Activated CD8-positive, alpha-beta memory T cell treated with anti-CD3 and anti-CD28 coated beads for 24 hours (primary cell): Measurements from ENCODE around the gene RNGTT.

Experiments
- DNase-seq: peaks from one replicate; pipeline ENCODE4 v3.0.0-alpha.2; 2020

RNGTT gene

GRCh38 chr6:88708197-88708744 is 255.1 kb downstream of the RNGTT start:
- no peak for DNase-seq

GRCh38 chr6:88705601-88706000 is 257.8 kb downstream of the RNGTT start:
- DNase-seq = no peak

- no peak for DNase-seq
Observed at GRCh38 chr6:88704980-88705379, 258.4 kb downstream of the RNGTT start.

- DNase-seq = no peak
Observed at GRCh38 chr6:88702956-88703556, 260.4 kb downstream of the RNGTT start.

- DNase-seq = no peak
Observed at GRCh38 chr6:88698661-88699060, 264.8 kb downstream of the RNGTT start.

- no peak for DNase-seq
Observed at GRCh38 chr6:88695937-88696336, 267.5 kb downstream of the RNGTT start.

GRCh38 chr6:88683734-88684133 is 279.7 kb downstream of the RNGTT start:
- no peak for DNase-seq

- DNase-seq = no peak
Observed at GRCh38 chr6:88680654-88681053, 282.8 kb downstream of the RNGTT start.

GRCh38 chr6:88679841-88680240 is 283.6 kb downstream of the RNGTT start:
- DNase-seq = no peak

GRCh38 chr6:88677356-88677755 is 286.1 kb downstream of the RNGTT start:
- DNase-seq = no peak

GRCh38 chr6:88671624-88672023 is 291.8 kb downstream of the RNGTT start:
- no peak for DNase-seq

GRCh38 chr6:88670369-88670768 is 293.0 kb downstream of the RNGTT start:
- DNase-seq = no peak

- DNase-seq = no peak
Observed at GRCh38 chr6:88669475-88669874, 293.9 kb downstream of the RNGTT start.

GRCh38 chr6:88666901-88667300 is 296.5 kb downstream of the RNGTT start:
- DNase-seq = no peak

- no peak for DNase-seq
Observed at GRCh38 chr6:88665131-88665530, 298.3 kb downstream of the RNGTT start.

- DNase-seq = no peak
Observed at GRCh38 chr6:88663801-88664200, 299.6 kb downstream of the RNGTT start.

GRCh38 chr6:88662653-88663174 is 300.7 kb downstream of the RNGTT start:
- no peak for DNase-seq

GRCh38 chr6:88662163-88662580 is 301.2 kb downstream of the RNGTT start:
- no peak for DNase-seq

GRCh38 chr6:88661136-88661535 is 302.3 kb downstream of the RNGTT start:
- DNase-seq = no peak

- DNase-seq = no peak
Observed at GRCh38 chr6:88655586-88655985, 307.8 kb downstream of the RNGTT start.

- no peak for DNase-seq
Observed at GRCh38 chr6:88653936-88654335, 309.5 kb downstream of the RNGTT start.

GRCh38 chr6:88651400-88651799 is 312.0 kb downstream of the RNGTT start:
- DNase-seq = no peak

- DNase-seq = no peak
Observed at GRCh38 chr6:88650979-88651378, 312.4 kb downstream of the RNGTT start.

- no peak for DNase-seq
Observed at GRCh38 chr6:88650029-88650619, 313.3 kb downstream of the RNGTT start.
